ENCODE measurements around the gene BRAF. TPM values are rescaled to one million over a fixed set of nuclear protein-coding genes. Genes with fewer than 3 reads are reported as not detected.
"Not testable (repeated sequence)": the region's sequence is repeated elsewhere in the genome, so short reads cannot be mapped to it uniquely, and the experiment has no call there.

Gene BRAF
- total RNA-seq, 1 donor: 106 TPM

GRCh38 chr7:140683657-140684056 is 241.1 kb downstream of the BRAF start:
- Histone ChIP-seq H3K27me3 (ENCODE audit: insufficient read depth, low read length) (no peaks in the 10 kb centered on the region), H3K4me3 (ENCODE audit: low read length) (no peak overlapping the region), H3K9me3 (ENCODE audit: low read depth, low read length) (no peaks in the 10 kb centered on the region), H3K4me1 (ENCODE audit: insufficient read depth, low read length) (no peaks in the 10 kb centered on the region)

- Histone ChIP-seq H3K27me3 (ENCODE audit: insufficient read depth, low read length) (no peaks in the 10 kb centered on the region), H3K4me1 (ENCODE audit: insufficient read depth, low read length) (peaks cover 4% of the 10 kb centered on the region), H3K9me3 (ENCODE audit: low read depth, low read length) (no peaks in the 10 kb centered on the region), H3K4me3 (ENCODE audit: low read length) (no peak overlapping the region)
These were observed 243.0 kb downstream of the BRAF start for GRCh38 chr7:140681766-140682165.

- peaks cover 12% of the 10 kb centered on the region for H3K4me1 ChIP-seq (ENCODE audit: insufficient read depth, low read length)
- no peaks in the 10 kb centered on the region for H3K9me3 ChIP-seq (ENCODE audit: low read depth, low read length)
- no peak overlapping the region for H3K4me3 ChIP-seq (ENCODE audit: low read length)
- H3K27me3 ChIP-seq (ENCODE audit: insufficient read depth, low read length): no peaks in the 10 kb centered on the region
These were observed 243.8 kb downstream of the BRAF start for GRCh38 chr7:140680886-140681285.

- H3K9me3 ChIP-seq (ENCODE audit: low read depth, low read length): no peaks in the 10 kb centered on the region
- peaks cover 29% of the 10 kb centered on the region for H3K4me1 ChIP-seq (ENCODE audit: insufficient read depth, low read length)
- no peak overlapping the region for H3K4me3 ChIP-seq (ENCODE audit: low read length)
- no peaks in the 10 kb centered on the region for H3K27me3 ChIP-seq (ENCODE audit: insufficient read depth, low read length)
These were observed 245.5 kb downstream of the BRAF start for GRCh38 chr7:140679186-140679585.

GRCh38 chr7:140678816-140679130 is 246.0 kb downstream of the BRAF start:
- Histone ChIP-seq H3K27me3 (ENCODE audit: insufficient read depth, low read length) (no peaks in the 10 kb centered on the region), H3K9me3 (ENCODE audit: low read depth, low read length) (no peaks in the 10 kb centered on the region), H3K4me1 (ENCODE audit: insufficient read depth, low read length) (peaks cover 34% of the 10 kb centered on the region), H3K4me3 (ENCODE audit: low read length) (no peak overlapping the region)

- H3K4me3 ChIP-seq (ENCODE audit: low read length): no peak overlapping the region
- H3K4me1 ChIP-seq (ENCODE audit: insufficient read depth, low read length): peaks cover 39% of the 10 kb centered on the region
- H3K9me3 ChIP-seq (ENCODE audit: low read depth, low read length): no peaks in the 10 kb centered on the region
- H3K27me3 ChIP-seq (ENCODE audit: insufficient read depth, low read length): no peaks in the 10 kb centered on the region
These were observed 246.5 kb downstream of the BRAF start for GRCh38 chr7:140678081-140678815.

- H3K27me3 ChIP-seq (ENCODE audit: insufficient read depth, low read length): no peaks in the 10 kb centered on the region
- H3K4me3 ChIP-seq (ENCODE audit: low read length): no peak overlapping the region
- H3K4me1 ChIP-seq (ENCODE audit: insufficient read depth, low read length): peaks cover 41% of the 10 kb centered on the region
- H3K9me3 ChIP-seq (ENCODE audit: low read depth, low read length): no peaks in the 10 kb centered on the region
These were observed 247.2 kb downstream of the BRAF start for GRCh38 chr7:140677496-140677895.

GRCh38 chr7:140676956-140677355 is 247.8 kb downstream of the BRAF start:
- H3K9me3 ChIP-seq (ENCODE audit: low read depth, low read length); H3K27me3 ChIP-seq (ENCODE audit: insufficient read depth, low read length); H3K4me3 ChIP-seq (ENCODE audit: low read length): not testable (repeated sequence)
- H3K4me1 ChIP-seq (ENCODE audit: insufficient read depth, low read length): peaks cover 46% of the 10 kb centered on the region

GRCh38 chr7:140676306-140676705 is 248.4 kb downstream of the BRAF start:
- Histone ChIP-seq H3K4me3 (ENCODE audit: low read length) (no peak overlapping the region), H3K27me3 (ENCODE audit: insufficient read depth, low read length) (no peaks in the 10 kb centered on the region), H3K9me3 (ENCODE audit: low read depth, low read length) (no peaks in the 10 kb centered on the region), H3K4me1 (ENCODE audit: insufficient read depth, low read length) (peaks cover 47% of the 10 kb centered on the region)

GRCh38 chr7:140675726-140676125 is 249.0 kb downstream of the BRAF start:
- peaks cover 47% of the 10 kb centered on the region for H3K4me1 ChIP-seq (ENCODE audit: insufficient read depth, low read length)
- H3K9me3 ChIP-seq (ENCODE audit: low read depth, low read length): no peaks in the 10 kb centered on the region
- no peaks in the 10 kb centered on the region for H3K27me3 ChIP-seq (ENCODE audit: insufficient read depth, low read length)
- no peak overlapping the region for H3K4me3 ChIP-seq (ENCODE audit: low read length)

- Histone ChIP-seq H3K9me3 (ENCODE audit: low read depth, low read length) (no peaks in the 10 kb centered on the region), H3K4me1 (ENCODE audit: insufficient read depth, low read length) (peaks cover 47% of the 10 kb centered on the region), H3K4me3 (ENCODE audit: low read length) (no peak overlapping the region), H3K27me3 (ENCODE audit: insufficient read depth, low read length) (no peaks in the 10 kb centered on the region)
These were observed 249.6 kb downstream of the BRAF start for GRCh38 chr7:140674899-140675701.

GRCh38 chr7:140674356-140674800 is 250.4 kb downstream of the BRAF start:
- no peaks in the 10 kb centered on the region for H3K9me3 ChIP-seq (ENCODE audit: low read depth, low read length)
- no peak overlapping the region for H3K4me3 ChIP-seq (ENCODE audit: low read length)
- H3K4me1 ChIP-seq (ENCODE audit: insufficient read depth, low read length): peaks cover 47% of the 10 kb centered on the region
- H3K27me3 ChIP-seq (ENCODE audit: insufficient read depth, low read length): no peaks in the 10 kb centered on the region

- H3K4me3 ChIP-seq (ENCODE audit: low read length): peak overlapping the region; percentile 65
- no peaks in the 10 kb centered on the region for H3K9me3 ChIP-seq (ENCODE audit: low read depth, low read length)
- no peaks in the 10 kb centered on the region for H3K27me3 ChIP-seq (ENCODE audit: insufficient read depth, low read length)
- H3K4me1 ChIP-seq (ENCODE audit: insufficient read depth, low read length): peaks cover 47% of the 10 kb centered on the region
These were observed 251.0 kb downstream of the BRAF start for GRCh38 chr7:140673774-140674155.

GRCh38 chr7:140673063-140673773 is 251.5 kb downstream of the BRAF start:
- peak overlapping the region; percentile 65 for H3K4me3 ChIP-seq (ENCODE audit: low read length)
- H3K9me3 ChIP-seq (ENCODE audit: low read depth, low read length): no peaks in the 10 kb centered on the region
- peaks cover 47% of the 10 kb centered on the region for H3K4me1 ChIP-seq (ENCODE audit: insufficient read depth, low read length)
- no peaks in the 10 kb centered on the region for H3K27me3 ChIP-seq (ENCODE audit: insufficient read depth, low read length)

- Histone ChIP-seq H3K27me3 (ENCODE audit: insufficient read depth, low read length) (no peaks in the 10 kb centered on the region), H3K4me1 (ENCODE audit: insufficient read depth, low read length) (peaks cover 47% of the 10 kb centered on the region), H3K4me3 (ENCODE audit: low read length) (peak within 1 kb of the TSS; percentile 65), H3K9me3 (ENCODE audit: low read depth, low read length) (no peaks in the 10 kb centered on the region)
These were observed 252.2 kb downstream of the BRAF start, which contains the start of gene ADCK2 for GRCh38 chr7:140672382-140673062. Gene ADCK2 (plus strand): TSS chr7:140672945. CDS start chr7:140673331, 386 bp downstream.

Measured in mononuclear cell (primary cell).